Fibroblast of skin of scalp (primary cell): ENCODE measurements around the gene KIFC3. TPM values are rescaled to one million over a fixed set of nuclear protein-coding genes. Genes with fewer than 3 reads are reported as not detected.
"Not testable (repeated sequence)": the region's sequence is repeated elsewhere in the genome, so short reads cannot be mapped to it uniquely, and the experiment has no call there.

ENCODE experiments used
- DNase-seq: peaks from one replicate; pipeline ENCODE4 v3.0.0-alpha.2; 2013
- polyA plus RNA-seq, 2 experiments: library from polyadenylated mRNA; unstranded; fragments of 120-200 nt; gene quantifications; one replicate each; pipeline ENCODE4 v1.2.1, GENCODE V29; 2013; ENCODE audit not compliant: insufficient read length in 2 of 2

Gene KIFC3
- polyA plus RNA-seq (2013, experiment 1 of 2; ENCODE audit: insufficient read length) = 36.1 TPM
- polyA plus RNA-seq (2013, experiment 2 of 2; ENCODE audit: insufficient read length) = 33.6 TPM

GRCh38 chr16:57802341-57803133 lies at the start of gene KIFC3:
KIFC3 (minus strand) TSS chr16:57802491; CDS start chr16:57798243, 4,248 bp downstream.
- DNase-seq = peak; percentile 80

GRCh38 chr16:57848181-57848580 lies 45.9 kb upstream of the KIFC3 start:
- no peak for DNase-seq

- DNase-seq = not testable (repeated sequence)
Measured at GRCh38 chr16:57846931-57847330, 44.6 kb upstream of the KIFC3 start.

- no peak for DNase-seq
Measured at GRCh38 chr16:57846078-57846697, 43.9 kb upstream of the KIFC3 start.

DNA sequence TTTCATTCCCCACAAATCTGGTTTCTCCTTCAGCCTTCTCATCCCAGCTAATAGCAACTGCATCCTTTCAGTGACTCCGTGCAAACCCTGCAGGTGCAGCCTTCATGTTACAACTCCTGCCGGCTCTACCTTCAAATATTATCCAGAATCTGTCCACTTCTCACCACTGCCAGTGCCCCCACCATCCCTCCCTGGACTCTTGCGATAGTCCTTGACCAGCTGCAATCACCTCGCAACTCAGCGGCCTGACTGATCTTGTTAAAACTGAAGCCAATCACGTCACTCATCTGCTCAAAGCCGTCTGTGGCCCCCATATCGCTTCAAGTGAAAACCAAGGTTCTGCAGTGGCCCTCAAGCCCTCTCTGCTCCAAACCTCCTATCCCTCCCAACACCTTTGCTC lies 42.8 kb upstream of the KIFC3 start:
- no peak for DNase-seq

DNA sequence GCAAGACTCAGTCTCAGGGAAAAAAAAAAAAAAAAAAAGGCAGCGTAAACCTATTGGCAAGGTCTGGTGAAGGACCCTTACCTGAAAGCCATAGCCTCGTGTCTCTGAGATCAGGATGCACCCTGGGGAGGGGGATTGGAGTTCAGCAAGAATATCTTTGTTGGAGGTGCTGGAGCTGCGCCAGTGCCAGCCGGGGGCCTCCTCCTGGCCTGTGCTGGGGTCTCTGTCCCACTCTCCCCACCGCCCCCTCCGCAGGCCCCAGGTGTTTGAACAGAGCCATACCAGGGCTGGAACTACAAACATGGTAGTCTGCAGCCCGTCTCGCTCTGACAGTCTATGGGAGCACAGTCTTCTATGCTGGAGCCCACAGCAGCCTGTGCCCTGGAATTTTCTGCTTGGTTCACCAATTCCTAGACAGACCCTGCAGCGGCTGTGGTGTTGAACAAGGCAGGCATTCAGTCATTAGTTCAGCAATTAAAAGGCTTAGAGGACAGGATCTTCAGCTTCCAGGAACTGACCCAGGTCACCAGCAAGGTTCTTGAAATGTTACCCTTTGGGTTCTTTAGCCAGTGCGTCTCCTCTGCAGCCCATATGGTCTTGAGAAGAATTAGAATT lies 42.2 kb upstream of the KIFC3 start:
- no peak for DNase-seq

GRCh38 chr16:57843400-57843799 lies 41.1 kb upstream of the KIFC3 start:
- DNase-seq = no peak

DNA sequence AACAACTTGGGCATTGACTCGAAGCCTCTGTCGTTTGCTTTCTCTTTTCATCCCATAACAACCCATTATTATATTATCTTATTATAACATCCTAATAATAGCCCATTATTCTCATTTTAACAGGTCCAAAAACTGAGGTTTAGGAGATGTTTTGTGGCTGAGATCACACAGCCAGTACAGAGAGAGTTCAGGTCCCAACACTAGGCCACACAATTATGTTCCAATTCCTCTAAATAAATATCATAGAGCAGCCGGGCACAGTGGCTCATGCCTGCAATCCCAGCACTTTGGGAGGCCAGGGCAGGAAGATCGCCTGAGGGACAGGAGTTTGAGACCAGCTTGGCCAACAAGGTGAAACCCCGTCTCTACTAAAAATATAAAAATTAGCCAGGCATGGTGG lies 40.3 kb upstream of the KIFC3 start:
- peak; percentile 8 for DNase-seq

DNA sequence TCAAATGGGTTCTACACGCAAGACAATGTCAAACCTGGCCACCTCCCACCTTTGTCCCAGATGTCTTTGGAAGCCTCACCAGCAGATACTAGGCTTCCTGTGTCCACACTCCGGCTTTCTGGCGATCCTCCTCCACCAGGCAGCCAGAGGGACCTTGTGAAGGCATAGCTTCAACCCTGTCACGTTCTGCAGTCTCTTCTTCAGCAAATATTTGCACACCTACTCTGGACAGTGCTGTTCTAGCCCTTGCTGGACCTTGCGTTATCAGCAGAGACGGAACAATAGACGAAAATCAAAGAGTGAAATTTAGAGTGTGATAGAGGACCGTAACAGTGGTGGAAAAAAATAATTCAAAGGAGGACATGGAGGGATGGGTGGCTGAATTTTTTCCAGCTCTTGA lies 38.5 kb upstream of the KIFC3 start:
- no peak for DNase-seq

GRCh38 chr16:57838161-57838560 lies 35.9 kb upstream of the KIFC3 start:
- no peak for DNase-seq

DNA sequence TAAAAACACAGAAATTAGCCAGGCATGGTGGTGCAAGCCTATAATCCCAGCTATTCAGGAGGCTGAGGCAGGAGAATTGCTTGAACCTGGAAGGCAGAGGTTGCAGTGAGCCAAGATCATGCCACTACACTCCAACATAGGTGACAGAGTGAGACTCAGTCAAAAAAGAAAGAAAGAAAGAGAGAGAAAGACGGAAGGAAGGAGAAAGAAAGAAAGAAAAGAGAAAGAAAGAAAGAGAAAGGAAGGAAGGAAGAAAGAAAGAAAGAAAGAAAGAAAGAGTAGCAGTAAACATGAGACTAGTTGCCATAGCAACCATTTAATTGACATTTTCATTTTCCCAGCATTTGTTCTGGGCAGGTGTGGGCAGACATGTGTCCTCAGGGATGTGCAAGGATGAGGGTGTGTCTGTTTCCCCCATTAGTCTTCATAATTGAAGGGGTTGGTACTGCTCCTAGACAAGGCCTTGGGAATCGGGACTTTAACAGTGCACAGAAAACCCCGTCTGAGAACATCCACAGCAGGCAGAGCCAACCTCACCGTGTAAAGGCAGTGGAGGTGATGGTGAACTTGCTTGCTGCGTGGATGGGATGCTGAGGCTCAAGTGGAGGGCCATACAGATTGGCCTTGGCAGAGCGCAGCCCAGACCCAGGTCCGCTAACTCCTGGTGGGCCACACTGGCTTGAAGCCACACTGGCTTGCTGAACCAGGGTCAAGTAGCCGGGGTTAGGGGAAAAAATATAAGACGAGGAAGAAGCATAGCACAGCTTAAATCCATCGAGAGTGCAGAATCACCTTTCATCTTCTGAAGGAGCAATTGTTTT lies 35.2 kb upstream of the KIFC3 start:
- no peak for DNase-seq

- DNase-seq = peak; percentile 53
Measured at GRCh38 chr16:57835439-57835838, 33.1 kb upstream of the KIFC3 start.

- no peak for DNase-seq
Measured at GRCh38 chr16:57834936-57835335, 32.6 kb upstream of the KIFC3 start.

GRCh38 chr16:57830890-57831484 lies 28.7 kb upstream of the KIFC3 start:
- DNase-seq = no peak

DNA sequence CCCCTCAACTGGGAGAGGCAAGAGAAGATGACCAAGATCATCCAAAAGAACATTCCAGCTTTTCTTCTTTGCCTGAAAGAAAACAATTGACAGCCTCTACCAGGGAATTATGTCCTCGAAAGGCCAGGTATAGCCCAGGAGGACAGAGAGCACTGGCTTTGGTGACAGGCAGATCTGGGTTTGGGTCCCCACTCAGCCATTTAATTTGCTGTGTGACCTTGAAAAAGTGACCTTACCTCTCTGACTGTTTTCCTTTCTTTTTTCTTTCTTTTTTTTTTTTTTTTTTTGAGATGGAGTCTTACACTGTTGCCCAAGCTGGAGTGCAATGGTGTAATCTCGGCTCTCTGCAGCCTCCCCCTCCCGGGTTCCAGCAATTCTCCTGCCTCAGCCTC lies 27.7 kb upstream of the KIFC3 start:
- DNase-seq = no peak

DNA sequence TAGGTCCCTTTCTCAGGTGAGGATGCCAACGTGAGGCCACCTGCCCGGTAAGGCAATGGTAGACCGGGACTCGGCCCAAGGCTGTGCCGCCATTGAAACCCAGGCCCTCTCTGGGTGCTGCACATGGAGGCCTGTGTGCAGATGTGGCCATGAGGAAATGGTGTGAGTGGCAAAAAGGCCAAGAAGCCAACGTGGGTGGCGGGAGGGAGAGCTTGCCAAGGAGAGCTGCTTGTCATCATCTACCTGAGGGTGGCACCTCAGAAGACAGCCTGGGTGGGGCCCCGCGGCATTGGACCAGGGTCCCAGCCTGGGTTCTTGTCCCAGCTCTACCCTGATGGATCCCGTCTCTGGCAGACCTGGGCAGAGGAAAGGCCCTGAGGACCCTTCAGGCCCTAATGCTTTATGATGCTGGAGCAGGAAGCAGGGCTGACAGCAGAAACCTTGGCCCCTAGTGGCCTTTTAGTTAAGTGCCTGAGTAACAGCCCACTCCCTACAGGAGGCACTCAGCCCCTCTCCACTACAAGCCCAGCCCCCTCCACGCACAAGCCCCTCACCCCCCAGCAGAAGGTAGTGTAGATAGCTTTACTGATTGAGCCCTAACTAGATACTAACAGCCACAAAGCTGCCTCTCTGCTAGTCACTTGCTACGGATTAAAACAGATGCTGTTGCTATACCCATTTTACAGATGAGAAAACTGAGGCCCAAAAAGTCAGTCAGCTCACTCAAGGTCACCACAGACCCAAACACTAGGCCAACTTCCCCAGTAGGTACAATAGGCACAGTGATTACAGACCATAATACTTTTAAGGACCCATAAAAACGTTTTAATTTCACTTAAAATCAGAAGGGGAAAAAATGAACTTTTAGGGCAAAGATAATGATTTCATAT lies 26.2 kb upstream of the KIFC3 start:
- DNase-seq = no peak

DNA sequence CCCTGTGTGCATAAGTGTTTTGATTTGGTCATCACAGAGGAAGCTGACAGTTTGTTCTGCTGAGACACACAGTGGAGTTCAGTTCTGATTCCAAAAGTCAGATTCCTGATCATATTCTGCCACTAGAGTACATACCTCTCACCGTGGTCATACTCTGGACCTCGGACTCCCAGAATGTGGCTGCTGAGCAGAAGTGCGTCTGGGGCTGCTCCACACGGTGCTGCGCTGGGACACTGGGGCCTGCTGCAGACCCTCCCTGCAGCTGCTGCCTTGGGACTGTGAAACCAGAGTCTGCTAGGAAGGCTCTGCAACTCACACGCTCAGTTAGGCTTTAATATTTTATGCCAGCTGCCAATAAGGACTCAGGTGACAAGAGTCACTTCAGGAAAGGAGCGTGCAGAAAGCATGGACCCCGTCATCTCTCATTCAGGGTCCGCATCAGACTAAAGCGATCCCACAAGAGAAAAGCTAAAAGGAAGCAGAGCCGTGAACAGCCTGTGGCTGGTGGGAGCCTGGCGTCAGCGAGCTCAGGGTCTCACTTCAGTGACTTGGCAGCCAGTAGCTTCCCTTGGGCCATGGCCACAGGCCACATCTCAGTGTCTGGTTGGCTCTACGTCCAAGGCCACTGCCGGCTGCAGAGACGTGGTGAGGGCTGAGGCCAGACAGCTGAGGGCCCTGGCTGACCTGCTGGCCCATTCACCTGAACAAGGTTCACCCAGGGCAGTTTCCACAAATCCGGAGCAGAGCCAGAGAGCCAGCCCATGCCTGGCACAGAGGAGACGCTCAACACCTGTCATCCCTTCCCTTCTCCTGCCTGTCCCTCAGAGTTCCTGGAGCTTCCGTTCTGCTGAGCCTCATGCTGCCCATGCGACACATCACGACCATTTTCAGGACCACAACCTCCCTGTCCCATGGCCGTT lies 24.7 kb upstream of the KIFC3 start:
- DNase-seq = no peak

- no peak for DNase-seq
Measured at GRCh38 chr16:57826052-57826451, 23.8 kb upstream of the KIFC3 start.

- no peak for DNase-seq
Measured at GRCh38 chr16:57825298-57826044, 23.2 kb upstream of the KIFC3 start.
